ENCODE measurements around the gene TLR8. TPM values are rescaled to one million over a fixed set of nuclear protein-coding genes. Genes with fewer than 3 reads are reported as not detected.

Gene TLR8
- total and polyA plus RNA-seq, 2 of the 13 experiments (the other 11 are each of a cell fraction or from before 2014, with no cell fraction given) = not detected

DNA sequence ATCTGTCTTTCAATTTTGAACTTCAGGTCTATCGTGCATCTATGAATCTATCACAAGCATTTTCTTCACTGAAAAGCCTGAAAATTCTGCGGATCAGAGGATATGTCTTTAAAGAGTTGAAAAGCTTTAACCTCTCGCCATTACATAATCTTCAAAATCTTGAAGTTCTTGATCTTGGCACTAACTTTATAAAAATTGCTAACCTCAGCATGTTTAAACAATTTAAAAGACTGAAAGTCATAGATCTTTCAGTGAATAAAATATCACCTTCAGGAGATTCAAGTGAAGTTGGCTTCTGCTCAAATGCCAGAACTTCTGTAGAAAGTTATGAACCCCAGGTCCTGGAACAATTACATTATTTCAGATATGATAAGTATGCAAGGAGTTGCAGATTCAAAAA lies 19.9 kb upstream of the TLR8 start (continued):
- TF ChIP-seq, protein P1, sequence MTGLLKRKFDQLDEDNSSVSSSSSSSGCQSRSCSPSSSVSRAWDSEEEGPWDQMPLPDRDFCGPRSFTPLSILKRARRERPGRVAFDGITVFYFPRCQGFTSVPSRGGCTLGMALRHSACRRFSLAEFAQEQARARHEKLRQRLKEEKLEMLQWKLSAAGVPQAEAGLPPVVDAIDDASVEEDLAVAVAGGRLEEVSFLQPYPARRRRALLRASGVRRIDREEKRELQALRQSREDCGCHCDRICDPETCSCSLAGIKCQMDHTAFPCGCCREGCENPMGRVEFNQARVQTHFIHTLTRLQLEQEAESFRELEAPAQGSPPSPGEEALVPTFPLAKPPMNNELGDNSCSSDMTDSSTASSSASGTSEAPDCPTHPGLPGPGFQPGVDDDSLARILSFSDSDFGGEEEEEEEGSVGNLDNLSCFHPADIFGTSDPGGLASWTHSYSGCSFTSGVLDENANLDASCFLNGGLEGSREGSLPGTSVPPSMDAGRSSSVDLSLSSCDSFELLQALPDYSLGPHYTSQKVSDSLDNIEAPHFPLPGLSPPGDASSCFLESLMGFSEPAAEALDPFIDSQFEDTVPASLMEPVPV (CRISPR knock-in tag; IDR thresholded peaks at IDR 0.05) = no peak
- TF ChIP-seq ZNF18 (CRISPR knock-in tag; IDR thresholded peaks at IDR 0.05; ENCODE audit: insufficient replicate concordance) (no peak), ZBTB37 (CRISPR knock-in tag; IDR thresholded peaks at IDR 0.05) (no peak), TCF7L2 (IDR thresholded peaks at IDR 0.05; ENCODE audit: low read depth, low read length) (no peak), ZKSCAN1 (IDR thresholded peaks at IDR 0.05; ENCODE audit: low read length) (no peak), ZNF331 (CRISPR knock-in tag; IDR thresholded peaks at IDR 0.05) (no peak)

DNA sequence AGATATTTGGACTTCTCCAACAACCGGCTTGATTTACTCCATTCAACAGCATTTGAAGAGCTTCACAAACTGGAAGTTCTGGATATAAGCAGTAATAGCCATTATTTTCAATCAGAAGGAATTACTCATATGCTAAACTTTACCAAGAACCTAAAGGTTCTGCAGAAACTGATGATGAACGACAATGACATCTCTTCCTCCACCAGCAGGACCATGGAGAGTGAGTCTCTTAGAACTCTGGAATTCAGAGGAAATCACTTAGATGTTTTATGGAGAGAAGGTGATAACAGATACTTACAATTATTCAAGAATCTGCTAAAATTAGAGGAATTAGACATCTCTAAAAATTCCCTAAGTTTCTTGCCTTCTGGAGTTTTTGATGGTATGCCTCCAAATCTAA lies 19.3 kb upstream of the TLR8 start:
- TF ChIP-seq ATAD3A (CRISPR knock-in tag; IDR thresholded peaks at IDR 0.05) (no peak), ARNT2 (CRISPR knock-in tag; IDR thresholded peaks at IDR 0.05; ENCODE audit: low read depth) (no peak), ZC3H4 (CRISPR knock-in tag; IDR thresholded peaks at IDR 0.05; ENCODE audit: borderline replicate concordance) (no peak), GABPA (IDR thresholded peaks at IDR 0.05; ENCODE audit: low read depth, low read length) (no peak), GABPA (CRISPR knock-in tag; IDR thresholded peaks at IDR 0.05; ENCODE audit: low read depth) (no peak), PHB2 (IDR thresholded peaks at IDR 0.05; ENCODE audit: partially characterized antibody) (no peak)
- ATAC-seq (no peak), FAIRE-seq (no peak), DNase-seq (ENCODE audit: low spot score) (no peak)
- no peaks in the 10 kb centered on the region for H3K36me3 ChIP-seq (replicated peaks in 1 of 2; ENCODE audit: control insufficient read depth in 1 of 2, insufficient read depth in 2 of 2, low read length in 2 of 2)
- H3K79me2 ChIP-seq (ENCODE audit: insufficient read depth, low read length) = no peaks in the 10 kb centered on the region
- no peak overlapping the region for H2AFZ ChIP-seq (ENCODE audit: low read length)
- WGBS (ENCODE audit: low lambda C conversion rate) = 11% methylated on average over 2 of the region's 2 CpGs
- H3K4me1 ChIP-seq (ENCODE audit: insufficient read depth, low read length) = no peaks in the 10 kb centered on the region
- ChIA-PET POLR2A (no interaction called here), CTCF (ENCODE audit: low intra/inter-chr PET ratio, low total read pairs) (no interaction called here)
- H3K4me3 ChIP-seq (replicated peaks in 1 of 3; ENCODE audit: insufficient read depth in 1 of 3, low read depth in 2 of 3, low read length in 3 of 3) = no peak overlapping the region
- H4K20me1 ChIP-seq (ENCODE audit: insufficient read depth, low read length) = no peaks in the 10 kb centered on the region
- intact Hi-C loops (cut with micrococcal nuclease; ENCODE audit: unreplicated experiment) = no loop called here
- H3K27me3 ChIP-seq (ENCODE audit: control insufficient read depth in 1 of 2, insufficient read depth in 2 of 2, low read length in 2 of 2) = no peaks in the 10 kb centered on the region
- no peaks in the 10 kb centered on the region for H3K9me3 ChIP-seq (ENCODE audit: low read length)
- no peak overlapping the region for H3K9ac ChIP-seq (ENCODE audit: insufficient read depth, low read depth, low read length)
- H3K27ac ChIP-seq (ENCODE audit: extremely low read length, insufficient read depth, low read length) = no peak overlapping the region
- H3K4me2 ChIP-seq (ENCODE audit: low read depth, low read length) = no peak overlapping the region
- in situ Hi-C loops (cut with HindIII; ENCODE audit: extremely low pct_ligation_motif_present, low pct_unique_long_range_greater_than_20kb) = no loop called here
- no TSS peak for BruUV-seq (replicated peaks)

Measured in HepG2 (cell line).